GM10266 (cell line): ENCODE measurements around the gene BAZ1B.
"Not testable (repeated sequence)": the region's sequence is repeated elsewhere in the genome, so short reads cannot be mapped to it uniquely, and the experiment has no call there.

Source experiments
- DNase-seq: peaks from one replicate; pipeline ENCODE4 v3.0.0; 2012; ENCODE audit errors: extremely low spot score
- CTCF ChIP-seq: IDR thresholded peaks from 2 replicates; pipeline ENCODE4 v1.5.1; 2012; ENCODE audit warnings: mild to moderate bottlenecking, low read depth; ENCODE audit not compliant: control insufficient read depth, insufficient read depth; ENCODE audit errors: missing control alignments

BAZ1B gene

DNA sequence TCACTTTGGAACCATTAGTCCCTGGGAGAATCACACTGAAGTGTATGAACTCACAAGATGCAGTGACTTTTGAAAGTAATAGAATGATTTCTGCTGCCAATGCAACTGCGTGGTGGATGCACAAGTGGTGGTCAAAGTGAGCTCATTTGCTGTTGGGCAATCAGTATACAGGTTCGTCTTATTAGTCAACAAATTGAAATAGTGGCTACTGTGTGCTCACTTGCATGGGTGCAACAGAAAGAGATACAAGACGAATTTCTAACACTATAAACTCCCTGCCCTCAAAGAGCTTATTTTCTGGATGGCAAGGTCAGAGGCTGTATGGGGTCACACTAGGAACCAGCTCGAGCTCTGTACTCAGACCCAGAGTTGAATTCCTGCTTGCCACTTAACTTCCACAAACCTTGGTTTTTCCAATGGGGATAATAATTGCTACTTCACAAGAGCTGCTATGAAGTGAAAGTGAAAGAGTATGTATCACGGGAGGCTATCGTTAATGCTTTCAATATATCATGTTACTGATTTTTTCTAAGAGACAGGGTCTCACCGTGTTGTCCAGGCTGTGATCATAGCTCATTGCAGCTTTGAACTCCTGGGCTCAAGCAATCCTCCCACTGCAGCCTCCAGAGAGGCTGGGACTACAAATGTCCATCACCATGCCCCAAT lies 43.7 kb upstream of the BAZ1B start:
- no peak for TF ChIP-seq CTCF

DNA sequence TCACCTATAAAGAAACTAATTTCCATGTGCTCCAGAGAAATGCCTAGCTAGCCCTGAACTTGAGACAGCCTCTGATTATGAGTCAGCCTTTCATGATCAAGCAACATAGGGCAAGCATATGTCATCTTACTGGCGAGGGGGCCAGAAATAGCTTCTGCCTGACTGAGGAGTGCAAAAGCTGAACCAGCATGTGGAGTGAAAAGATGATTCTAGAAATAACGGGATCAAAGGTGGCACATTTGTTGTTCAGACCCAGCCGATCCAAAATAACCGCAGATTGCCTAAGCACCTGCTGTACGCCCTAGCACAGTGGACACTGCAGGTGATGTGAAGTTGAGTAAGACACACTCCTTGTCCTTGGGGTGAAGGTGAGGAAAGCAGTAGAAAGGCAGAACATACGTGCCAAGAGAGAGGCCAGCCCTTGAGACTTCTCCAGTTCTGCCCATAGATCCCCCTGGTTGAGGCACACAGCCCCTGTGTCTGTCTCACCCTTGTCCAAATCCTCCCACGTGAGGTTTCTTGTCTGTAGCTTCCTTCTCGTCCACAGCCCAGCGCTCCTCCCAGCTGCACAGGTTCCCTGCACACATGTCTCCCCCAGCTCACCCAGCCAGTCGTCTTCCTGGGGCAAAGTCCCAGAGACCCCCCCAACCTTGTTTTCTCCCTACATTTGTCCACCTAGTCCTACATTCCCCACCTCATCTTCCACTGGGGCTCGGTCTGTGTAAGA lies 38.2 kb upstream of the BAZ1B start:
- no peak for TF ChIP-seq CTCF
- peak; percentile 53 for DNase-seq

More for the DNA sequence above, 43.7 kb upstream of the BAZ1B start:
- DNase-seq: no peak

DNA sequence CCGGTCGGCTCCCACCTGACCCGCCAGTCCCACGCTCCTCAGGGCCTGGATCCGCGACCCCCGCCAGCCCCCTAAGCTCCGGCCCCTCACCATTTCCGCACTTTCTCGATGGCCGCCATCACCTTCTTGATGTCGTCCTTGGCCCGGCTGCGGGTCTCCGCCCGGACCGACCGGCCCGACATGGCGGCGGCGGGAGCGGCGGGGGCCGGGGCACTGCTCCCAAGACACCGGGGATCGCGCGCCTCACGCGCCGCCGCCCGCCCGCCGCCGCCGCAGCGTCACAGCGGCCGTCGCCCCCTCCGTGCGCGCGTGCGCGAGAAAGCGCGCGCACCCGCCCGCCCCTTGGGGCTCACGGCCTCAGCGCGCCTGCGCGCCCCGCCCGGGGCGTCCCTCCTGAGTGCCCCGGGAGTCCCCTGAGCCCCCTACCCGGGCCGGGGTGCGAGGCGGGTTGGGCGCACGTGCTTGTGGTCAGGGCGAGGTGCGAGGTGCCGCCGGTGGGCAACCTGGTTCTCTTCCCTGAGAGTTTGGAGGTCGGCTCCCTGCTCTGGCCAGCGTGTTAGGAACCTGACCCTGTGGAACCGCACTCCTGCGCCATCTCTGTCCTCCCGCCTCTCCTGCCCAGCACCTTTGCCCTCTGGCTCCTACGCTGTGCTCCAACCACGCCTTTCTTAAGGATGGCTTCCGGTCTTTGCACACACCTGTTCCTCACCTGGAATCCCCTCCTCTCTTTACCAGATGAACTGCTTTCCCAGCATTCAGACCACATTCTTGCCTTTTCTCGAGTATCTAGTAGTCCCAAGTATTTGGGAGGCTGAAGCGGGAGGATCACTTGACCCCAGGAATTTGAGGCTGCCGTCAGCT lies 35.5 kb upstream of the BAZ1B start, which contains the start of gene BCL7B:
Gene BCL7B (minus strand): TSS at position 294 of the 861 bp plus-strand sequence. CDS start 112 bp downstream, at position 182.
- no peak for TF ChIP-seq CTCF
- DNase-seq: peak; percentile 97

DNA sequence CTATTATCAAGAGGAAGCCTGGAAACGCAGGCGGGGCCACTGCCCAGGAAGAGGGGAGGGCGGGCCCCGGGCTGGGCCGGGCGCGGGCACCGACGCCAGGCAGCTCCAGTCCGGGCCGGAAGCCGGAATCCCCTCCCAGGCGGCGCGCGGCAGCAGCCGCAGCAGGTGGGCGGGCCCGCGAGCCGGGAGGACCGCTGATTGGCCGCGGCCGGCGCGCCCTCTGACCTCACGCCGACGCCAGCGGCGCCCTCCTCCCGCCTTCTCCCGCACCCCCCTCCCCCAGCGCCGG lies 35.0 kb upstream of the BAZ1B start:
- DNase-seq: peak; percentile 99
- TF ChIP-seq CTCF: no peak

GRCh38 chr7:73556208-73557107 lies 34.4 kb upstream of the BAZ1B start:
- no peak for DNase-seq
- no peak for TF ChIP-seq CTCF

DNA sequence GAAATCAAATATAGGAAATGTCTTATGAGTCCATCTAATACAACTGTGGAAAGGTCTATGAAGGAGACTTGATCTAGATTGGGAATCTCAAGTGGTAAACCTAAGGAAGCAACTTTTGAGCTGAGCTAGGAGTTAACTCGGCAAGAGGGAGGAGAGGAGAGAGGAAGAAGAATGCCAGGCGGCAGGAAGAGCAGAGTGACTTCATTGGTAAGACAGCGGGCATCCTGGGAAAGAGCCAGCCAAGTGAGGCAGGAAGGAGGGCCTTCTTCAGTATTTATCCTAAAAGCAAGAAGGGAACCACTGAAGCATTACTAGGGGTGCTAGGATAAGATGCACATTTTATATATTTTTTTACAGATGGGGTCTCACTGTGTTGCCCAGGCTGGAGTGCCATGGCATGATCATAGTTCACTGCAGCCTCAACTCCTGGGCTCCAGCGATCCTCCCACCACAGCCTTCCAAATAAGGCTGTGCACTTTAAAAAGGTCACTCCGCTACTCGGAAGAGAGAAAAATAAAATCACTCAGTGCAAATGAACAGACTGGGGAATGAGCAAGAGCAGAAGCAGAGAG lies 33.4 kb upstream of the BAZ1B start:
- TF ChIP-seq CTCF: no peak
- no peak for DNase-seq

- DNase-seq: not testable (repeated sequence)
Observed at GRCh38 chr7:73550093-73550492, 28.0 kb upstream of the BAZ1B start.
